HG02571 (cell line): ENCODE results near the gene TWNK.

ENCODE experiments used
- ATAC-seq: cut with Tn5 transposase; IDR thresholded peaks from one replicate; pipeline ENCODE4 v1.9.1; 2021; ENCODE audit warnings: mild to moderate bottlenecking, moderate library complexity; ENCODE audit not compliant: unreplicated experiment

TWNK gene

GRCh38 chr10:100986952-100987684, at the start of gene TWNK, which contains the start of gene MRPL43:
TWNK (plus strand) TSS chr10:100987543; CDS start chr10:100988211, 668 bp downstream.
MRPL43 (minus strand) TSS chr10:100987497; CDS start chr10:100987443, 54 bp downstream.
- peak; percentile 85 for ATAC-seq

- ATAC-seq: no peak
Measured at GRCh38 chr10:100939763-100940344, 47.5 kb upstream of the TWNK start.

DNA sequence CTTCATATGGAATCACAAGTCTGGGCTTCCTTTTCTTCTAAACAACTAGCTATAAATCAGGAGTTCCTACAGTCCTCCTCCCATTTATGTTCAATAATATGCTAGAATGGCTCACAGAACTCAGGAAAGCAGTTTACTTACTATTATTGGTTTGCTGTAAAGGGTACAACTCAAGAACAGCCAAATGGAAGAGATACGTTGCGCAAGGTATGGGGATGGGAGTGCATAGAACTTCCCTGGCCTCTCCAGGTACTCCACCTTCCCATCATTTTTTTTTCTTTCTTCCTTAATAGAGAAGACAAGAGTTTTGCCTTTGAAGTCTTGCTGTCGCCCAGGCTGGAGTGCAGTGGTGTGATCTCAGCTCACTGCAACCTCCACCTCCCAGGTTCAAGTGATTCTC, 45.1 kb upstream of the TWNK start:
- no peak for ATAC-seq

GRCh38 chr10:100943508-100943907, 43.8 kb upstream of the TWNK start:
- no peak for ATAC-seq

DNA sequence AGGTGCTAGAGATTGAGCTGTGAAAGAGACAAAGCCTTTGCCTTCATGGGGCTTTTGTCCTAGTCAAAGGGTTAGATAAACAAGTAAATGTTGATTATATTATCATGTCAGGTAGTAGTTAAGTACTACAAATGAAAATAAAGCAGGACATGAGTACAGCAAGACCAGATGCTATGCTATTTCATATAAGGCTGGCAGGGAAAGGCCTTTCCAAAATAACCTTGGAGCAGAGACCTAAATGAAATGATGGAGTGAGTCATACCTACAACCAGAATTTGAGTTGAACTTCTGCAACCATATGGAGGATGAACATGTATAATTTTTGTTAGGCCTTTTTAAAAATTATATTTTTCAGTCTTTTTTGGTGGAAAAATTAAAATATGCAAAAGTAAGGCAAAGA, 41.6 kb upstream of the TWNK start:
- ATAC-seq: no peak

DNA sequence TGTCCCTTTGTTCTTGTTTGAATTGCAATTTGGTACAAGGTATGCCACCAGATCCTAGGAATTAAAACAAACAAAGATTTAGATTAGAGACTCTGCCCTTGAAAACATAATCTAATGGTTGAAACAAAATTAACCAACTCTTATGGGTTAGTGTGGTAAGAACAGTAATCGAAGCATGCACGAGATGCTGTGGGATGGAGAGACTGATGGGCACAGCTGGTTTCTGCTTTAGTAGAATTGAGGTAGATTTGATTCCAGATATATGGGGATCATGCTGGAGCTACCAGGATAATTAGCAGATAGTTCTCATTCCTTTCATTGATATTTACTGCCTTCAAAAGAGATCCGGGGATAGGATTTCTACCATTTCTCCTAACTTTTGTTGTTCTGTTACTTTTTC, 38.4 kb upstream of the TWNK start:
- ATAC-seq: no peak

- no peak for ATAC-seq
Measured at GRCh38 chr10:100960251-100960650, 27.1 kb upstream of the TWNK start.

DNA sequence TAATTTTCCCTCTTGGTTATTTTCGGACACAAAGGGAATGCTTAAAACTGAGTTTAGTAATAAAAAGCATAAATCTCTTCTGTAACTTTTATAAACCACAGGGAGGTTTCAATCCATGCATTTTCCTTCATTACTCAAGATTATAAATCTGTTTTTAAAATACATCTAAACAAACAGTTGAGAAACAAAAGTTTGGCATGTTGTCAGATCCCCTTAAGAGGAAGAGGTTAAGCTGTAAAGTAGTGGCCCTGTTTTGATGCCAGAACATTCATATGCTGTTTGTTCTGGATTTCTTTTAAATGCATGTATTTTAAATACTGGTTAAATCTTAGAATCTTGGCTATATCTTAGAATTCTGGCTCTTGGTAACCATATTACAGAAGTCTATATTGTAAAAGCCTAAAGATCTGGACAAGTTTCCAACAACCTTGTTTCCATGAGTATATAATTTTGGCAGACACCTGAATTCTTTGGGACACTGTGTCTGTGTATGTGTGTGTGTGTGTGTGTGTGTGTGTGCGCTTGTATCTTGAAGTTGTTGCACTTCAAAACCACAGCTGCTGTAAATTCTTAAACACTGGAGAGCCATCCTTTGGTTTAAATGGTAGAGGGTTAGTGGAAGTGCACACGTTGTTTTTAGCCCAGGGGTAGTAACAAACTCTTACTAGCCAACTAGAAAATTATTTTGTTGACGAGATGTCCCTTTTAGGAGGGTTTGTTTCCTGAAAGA, 24.8 kb upstream of the TWNK start:
- no peak for ATAC-seq

GRCh38 chr10:100963826-100964225, 23.5 kb upstream of the TWNK start:
- ATAC-seq: no peak

DNA sequence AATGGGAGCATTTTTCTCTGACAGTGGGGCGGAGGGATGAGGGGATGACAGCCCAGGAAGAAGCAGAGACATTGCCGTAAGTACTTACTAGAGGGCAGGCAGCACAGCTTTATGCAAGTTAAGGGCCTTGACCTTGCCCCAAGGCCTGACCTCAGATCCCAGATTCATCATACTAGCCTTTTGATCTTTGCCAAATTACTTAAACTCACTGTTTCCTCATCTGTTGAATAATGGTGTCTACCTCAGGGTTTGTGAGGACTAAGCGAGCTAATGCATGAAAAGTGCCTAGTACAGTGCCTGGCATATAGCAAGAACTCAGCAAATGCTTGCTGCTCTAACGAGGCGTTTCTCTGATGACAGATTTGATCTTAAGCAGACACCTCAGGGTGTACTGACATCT, 21.5 kb upstream of the TWNK start:
- ATAC-seq: no peak

DNA sequence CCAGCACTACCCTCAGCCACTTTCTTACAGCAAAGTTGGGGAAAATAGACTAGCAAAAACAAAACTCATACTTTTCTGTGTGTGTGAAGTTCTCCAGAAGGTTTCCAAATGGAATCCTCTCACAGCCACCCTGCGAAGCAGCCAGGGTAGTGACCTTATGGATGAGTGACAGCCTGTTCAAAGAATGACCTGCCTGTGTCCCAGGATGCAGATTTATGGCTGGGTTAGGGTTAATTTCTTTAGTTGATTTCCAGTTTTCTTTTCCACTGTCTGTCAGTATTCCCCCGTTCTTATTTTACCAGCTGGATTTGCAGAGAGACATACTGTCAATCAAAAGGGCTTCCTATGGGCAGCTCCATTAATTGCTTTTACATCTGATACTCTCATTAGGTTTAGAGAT, 20.5 kb upstream of the TWNK start:
- no peak for ATAC-seq

DNA sequence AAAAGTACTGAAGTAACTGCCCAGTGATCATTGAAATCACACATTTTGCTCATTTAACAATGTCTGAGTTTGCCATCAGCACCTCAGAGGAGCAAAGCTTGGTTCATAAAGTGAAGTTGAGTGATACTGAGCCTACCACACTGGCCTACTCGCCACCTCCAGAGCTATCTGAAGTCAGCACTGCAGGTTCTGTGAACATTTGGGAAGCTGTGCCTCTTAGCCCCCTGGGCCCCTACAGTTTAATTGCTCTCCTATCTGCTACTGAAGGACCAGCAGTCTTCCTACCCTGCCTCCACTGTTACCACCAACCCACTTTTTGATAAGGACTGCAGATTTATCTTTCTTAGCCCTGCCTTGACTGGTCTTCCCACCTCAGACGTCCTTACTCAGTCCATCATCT, 20.0 kb upstream of the TWNK start:
- no peak for ATAC-seq

GRCh38 chr10:100968062-100968736, 19.1 kb upstream of the TWNK start:
- no peak for ATAC-seq

GRCh38 chr10:100968863-100969186, 18.5 kb upstream of the TWNK start:
- no peak for ATAC-seq

- no peak for ATAC-seq
Measured at GRCh38 chr10:100969187-100970075, 17.9 kb upstream of the TWNK start, which contains the start of gene SEMA4G. SEMA4G (plus strand) TSS chr10:100969504; CDS start chr10:100972913, 3,409 bp downstream.

DNA sequence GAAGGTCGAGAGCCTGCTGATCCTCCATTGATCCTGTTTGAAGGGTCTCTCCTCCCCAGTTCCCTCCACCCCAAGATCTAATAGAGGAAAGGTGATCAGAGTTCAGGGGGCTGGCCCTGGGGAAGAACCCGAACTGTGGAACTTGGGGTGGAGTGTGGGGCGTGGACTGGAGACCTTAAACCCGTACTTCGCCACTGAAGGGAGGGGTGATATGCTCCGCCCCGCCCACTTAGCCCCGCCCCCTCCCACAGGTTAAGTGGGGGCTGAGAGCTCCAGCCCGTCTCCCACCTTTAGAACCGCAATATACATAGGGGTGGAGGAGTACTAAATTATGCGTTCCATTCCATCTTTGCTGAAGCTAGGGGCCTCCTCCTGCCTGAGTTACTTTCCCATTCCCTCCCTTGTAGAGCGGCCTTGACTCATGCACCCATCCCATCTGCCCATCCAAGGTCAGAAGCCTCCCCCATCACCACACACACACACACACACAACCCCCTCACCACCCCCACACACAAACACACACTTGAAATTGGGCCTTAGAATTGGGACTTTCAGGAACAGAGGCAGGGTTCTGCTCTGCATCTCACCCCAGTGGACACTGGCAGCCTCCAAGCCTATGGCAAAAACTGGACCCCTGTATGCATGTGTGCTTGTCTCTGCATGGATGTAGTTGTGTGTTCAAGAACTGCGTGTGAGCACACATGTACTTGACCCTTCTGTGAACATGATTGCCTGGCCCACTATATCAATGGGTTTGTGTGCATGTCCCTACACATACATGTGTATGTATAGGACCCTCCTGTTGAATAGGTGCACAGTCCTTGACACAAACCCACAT, 17.0 kb upstream of the TWNK start:
- ATAC-seq: no peak

- ATAC-seq: no peak
Measured at GRCh38 chr10:100970914-100971811, 16.2 kb upstream of the TWNK start.

GRCh38 chr10:100972115-100972903, 15.0 kb upstream of the TWNK start:
- ATAC-seq: no peak
